Measurements from ENCODE around the gene B4GALT6. TPM values are rescaled to one million over a fixed set of nuclear protein-coding genes. Genes with fewer than 3 reads are reported as not detected.

The B4GALT6 gene
- total RNA-seq, 1 donor: 2.2 TPM

GRCh38 chr18:31661965-31662364 lies 22.4 kb downstream of the B4GALT6 start:
- no peak for TF ChIP-seq CTCF (IDR thresholded peaks at IDR 0.05; ENCODE audit: extremely low read depth, low read depth, low read length)
- peak; percentile 80 for DNase-seq (ENCODE audit: insufficient read length, low spot score, missing footprints)
- H3K4me2 ChIP-seq (ENCODE audit: insufficient read depth, low read length): peak overlapping the region; percentile 31
- H3K79me2 ChIP-seq (ENCODE audit: insufficient read depth, low read length): no peaks in the 10 kb centered on the region
- no peaks in the 10 kb centered on the region for H3K27me3 ChIP-seq (ENCODE audit: insufficient read depth, low read length)
- no peak overlapping the region for H3K27ac ChIP-seq (ENCODE audit: low read depth, low read length)
- H2AFZ ChIP-seq (ENCODE audit: low read length): no peak overlapping the region
- H3K4me3 ChIP-seq (ENCODE audit: insufficient read depth, low read length): no peak overlapping the region
- H3K36me3 ChIP-seq (ENCODE audit: insufficient read depth, low read length): no peaks in the 10 kb centered on the region
- peaks cover 25% of the 10 kb centered on the region for H3K4me1 ChIP-seq (ENCODE audit: insufficient read depth, low read length)
- no peaks in the 10 kb centered on the region for H3K9me3 ChIP-seq (ENCODE audit: low read depth, low read length)
- no peaks in the 10 kb centered on the region for H4K20me1 ChIP-seq (ENCODE audit: insufficient read depth, low read length)

- Histone ChIP-seq H3K79me2 (ENCODE audit: insufficient read depth, low read length) (no peaks in the 10 kb centered on the region), H3K4me3 (ENCODE audit: insufficient read depth, low read length) (no peak overlapping the region), H3K4me2 (ENCODE audit: insufficient read depth, low read length) (no peak overlapping the region), H2AFZ (ENCODE audit: low read length) (no peak overlapping the region), H3K36me3 (ENCODE audit: insufficient read depth, low read length) (no peaks in the 10 kb centered on the region), H3K9me3 (ENCODE audit: low read depth, low read length) (no peaks in the 10 kb centered on the region), H3K27me3 (ENCODE audit: insufficient read depth, low read length) (no peaks in the 10 kb centered on the region), H3K27ac (ENCODE audit: low read depth, low read length) (no peak overlapping the region), H4K20me1 (ENCODE audit: insufficient read depth, low read length) (no peaks in the 10 kb centered on the region), H3K4me1 (ENCODE audit: insufficient read depth, low read length) (peaks cover 21% of the 10 kb centered on the region)
- peak; percentile 35 for DNase-seq (ENCODE audit: insufficient read length, low spot score, missing footprints)
- no peak for TF ChIP-seq CTCF (IDR thresholded peaks at IDR 0.05; ENCODE audit: extremely low read depth, low read depth, low read length)
Measured at GRCh38 chr18:31660763-31661162, 23.6 kb downstream of the B4GALT6 start.

- Histone ChIP-seq H3K4me1 (ENCODE audit: insufficient read depth, low read length) (peaks cover 21% of the 10 kb centered on the region), H3K9me3 (ENCODE audit: low read depth, low read length) (no peaks in the 10 kb centered on the region), H2AFZ (ENCODE audit: low read length) (no peak overlapping the region), H3K27me3 (ENCODE audit: insufficient read depth, low read length) (no peaks in the 10 kb centered on the region), H3K36me3 (ENCODE audit: insufficient read depth, low read length) (no peaks in the 10 kb centered on the region), H3K79me2 (ENCODE audit: insufficient read depth, low read length) (no peaks in the 10 kb centered on the region), H3K4me3 (ENCODE audit: insufficient read depth, low read length) (no peak overlapping the region), H3K27ac (ENCODE audit: low read depth, low read length) (no peak overlapping the region), H4K20me1 (ENCODE audit: insufficient read depth, low read length) (no peaks in the 10 kb centered on the region), H3K4me2 (ENCODE audit: insufficient read depth, low read length) (no peak overlapping the region)
- no peak for TF ChIP-seq CTCF (IDR thresholded peaks at IDR 0.05; ENCODE audit: extremely low read depth, low read depth, low read length)
- DNase-seq (ENCODE audit: insufficient read length, low spot score, missing footprints): no peak
Measured at GRCh38 chr18:31659576-31660177, 24.7 kb downstream of the B4GALT6 start.

GRCh38 chr18:31658670-31659575 lies 25.5 kb downstream of the B4GALT6 start:
- H3K9me3 ChIP-seq (ENCODE audit: low read depth, low read length): no peaks in the 10 kb centered on the region
- no peak overlapping the region for H3K4me3 ChIP-seq (ENCODE audit: insufficient read depth, low read length)
- peak overlapping the region; percentile 37 for H2AFZ ChIP-seq (ENCODE audit: low read length)
- no peaks in the 10 kb centered on the region for H3K36me3 ChIP-seq (ENCODE audit: insufficient read depth, low read length)
- no peaks in the 10 kb centered on the region for H3K27me3 ChIP-seq (ENCODE audit: insufficient read depth, low read length)
- H3K79me2 ChIP-seq (ENCODE audit: insufficient read depth, low read length): no peaks in the 10 kb centered on the region
- peak overlapping the region; percentile 16 for H3K4me2 ChIP-seq (ENCODE audit: insufficient read depth, low read length)
- no peak for DNase-seq (ENCODE audit: insufficient read length, low spot score, missing footprints)
- H3K4me1 ChIP-seq (ENCODE audit: insufficient read depth, low read length): peaks cover 21% of the 10 kb centered on the region
- no peak for TF ChIP-seq CTCF (IDR thresholded peaks at IDR 0.05; ENCODE audit: extremely low read depth, low read depth, low read length)
- no peaks in the 10 kb centered on the region for H4K20me1 ChIP-seq (ENCODE audit: insufficient read depth, low read length)
- no peak overlapping the region for H3K27ac ChIP-seq (ENCODE audit: low read depth, low read length)

All from osteoblast (primary cell).